NCI-H187 treated with DMSO at 0.1 percent for 48 hours (cell line): ENCODE data around the gene SYCE3.

Source experiments
- DNase-seq: peaks from one replicate; lab custom pipeline; 2025; lab: John Stamatoyannopoulos, UW

Gene SYCE3

DNA sequence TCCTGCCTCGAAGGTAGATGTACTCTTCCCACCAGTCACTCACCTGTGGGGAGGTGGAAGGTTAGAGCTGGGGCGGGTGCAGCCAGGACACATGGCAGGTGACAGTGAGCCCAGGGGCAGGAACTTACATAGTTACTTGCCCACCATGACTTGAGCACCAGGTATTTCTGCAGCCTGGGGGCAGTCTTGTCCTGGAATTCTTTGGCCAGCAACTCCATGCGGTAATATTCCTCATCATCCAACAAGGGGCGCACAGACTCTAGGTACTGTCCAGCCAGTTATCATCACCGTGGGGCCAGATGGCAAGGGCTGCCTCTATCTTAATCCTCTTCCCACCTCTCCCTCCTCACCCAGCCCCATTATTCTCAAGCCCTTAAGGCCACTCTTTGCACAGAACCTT is 13.4 kb upstream of the SYCE3 start:
- DNase-seq, result no peak

DNA sequence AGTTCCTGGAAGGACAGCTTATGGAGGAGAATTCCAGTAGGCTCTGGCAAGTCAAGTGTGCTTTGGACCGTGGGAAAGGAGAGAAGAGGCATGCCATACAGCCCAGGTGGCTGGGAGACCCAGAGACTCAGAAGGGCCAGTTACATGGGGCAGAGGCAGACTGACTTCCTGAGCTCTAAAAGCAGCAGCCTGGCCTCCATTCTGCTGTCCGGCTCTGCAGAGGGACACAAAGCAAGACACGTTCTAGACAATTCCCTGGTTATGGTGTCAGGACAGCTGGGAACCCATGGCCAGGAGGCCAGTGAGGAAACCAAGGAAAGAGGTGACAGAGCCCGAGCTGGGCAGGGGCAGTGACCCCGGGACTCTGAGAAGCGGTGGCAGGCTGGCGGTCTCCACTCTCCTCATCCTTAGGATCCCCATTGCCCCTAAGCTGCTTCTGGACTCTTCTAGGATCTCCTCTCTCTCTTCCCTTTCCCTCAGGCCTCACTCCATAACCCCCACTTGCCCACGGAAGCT is 12.8 kb upstream of the SYCE3 start:
- DNase-seq, result no peak

DNA sequence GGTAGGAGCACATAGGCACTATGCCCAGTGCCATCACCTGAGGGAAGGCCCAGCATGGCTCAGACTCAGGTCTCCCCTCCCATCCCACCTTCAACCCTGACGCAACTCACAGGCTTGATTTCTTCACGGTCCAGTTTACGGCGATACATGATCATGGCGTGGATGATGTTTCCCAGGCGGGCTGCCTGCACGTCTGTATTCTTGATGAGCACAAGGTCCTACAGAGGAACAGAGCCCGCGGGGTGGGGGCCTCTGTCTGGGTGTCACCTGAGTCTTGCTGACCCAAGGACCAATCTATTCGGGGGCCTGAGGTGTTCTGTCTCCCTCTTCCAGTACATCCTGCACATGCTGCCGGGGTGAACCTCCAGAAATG is 11.7 kb upstream of the SYCE3 start:
- no peak for DNase-seq

DNA sequence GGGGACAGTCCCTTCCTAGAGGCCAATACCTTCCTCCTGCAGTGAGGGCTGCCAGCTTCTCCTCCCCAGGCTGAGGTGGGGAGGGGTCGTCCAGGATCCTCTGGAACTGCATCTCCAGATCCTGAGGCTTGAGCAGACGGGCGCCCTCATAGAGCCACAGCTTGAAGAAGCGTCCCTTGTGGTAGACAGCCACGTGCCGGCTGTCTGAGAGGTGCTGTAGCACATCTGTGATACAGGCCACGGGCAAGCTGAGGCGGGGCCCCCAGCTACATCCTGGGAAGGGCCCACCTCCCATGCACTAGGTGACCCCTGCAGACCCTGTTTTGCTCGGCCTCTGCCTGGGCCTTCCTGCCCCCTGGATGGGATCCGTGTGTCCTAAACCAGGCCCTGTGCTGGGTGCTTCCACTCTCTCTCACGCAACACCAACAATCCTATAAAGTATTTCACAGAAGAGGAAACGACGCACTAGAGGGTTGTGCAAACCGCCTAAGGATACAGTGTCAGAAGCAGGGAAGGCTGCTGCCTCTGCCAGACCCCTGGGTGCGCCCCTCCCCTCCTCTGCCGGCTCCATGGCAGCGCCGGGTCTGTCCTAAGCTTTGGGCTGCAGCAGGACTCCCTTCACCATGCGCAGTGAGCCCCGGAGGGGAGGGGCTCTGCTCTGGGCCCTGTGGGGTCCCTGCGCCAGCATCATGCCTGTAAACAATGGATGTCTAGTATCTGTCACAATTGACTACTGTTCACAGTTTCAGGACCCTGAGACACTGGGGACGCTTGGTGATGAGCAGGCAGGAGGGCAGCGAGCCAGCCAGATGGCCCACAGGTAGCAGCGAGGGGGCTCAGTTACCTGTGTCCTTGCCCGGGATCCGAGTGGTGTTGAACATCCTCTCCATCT is 11.0 kb upstream of the SYCE3 start:
- no peak for DNase-seq

DNA sequence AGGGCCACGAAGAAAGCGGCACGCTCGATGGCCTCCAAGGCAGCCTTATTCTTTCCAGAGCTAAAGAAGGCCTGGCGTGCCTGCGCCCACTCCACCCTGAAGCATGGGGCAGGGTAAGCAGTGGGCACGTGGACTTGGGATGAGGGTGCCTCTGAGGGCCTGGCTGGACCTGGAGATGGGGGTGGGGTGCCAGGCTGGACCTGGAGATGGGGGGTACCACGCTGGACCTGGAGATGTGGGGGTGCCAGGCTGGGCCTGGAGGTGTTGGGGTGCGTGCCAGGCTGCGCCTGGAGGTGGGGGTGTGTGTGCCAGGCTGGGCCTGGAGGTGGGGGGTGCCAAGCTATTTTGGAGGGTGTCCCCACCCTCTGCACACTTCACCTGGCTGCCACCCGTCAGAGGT is 10.2 kb upstream of the SYCE3 start:
- DNase-seq, result no peak

DNA sequence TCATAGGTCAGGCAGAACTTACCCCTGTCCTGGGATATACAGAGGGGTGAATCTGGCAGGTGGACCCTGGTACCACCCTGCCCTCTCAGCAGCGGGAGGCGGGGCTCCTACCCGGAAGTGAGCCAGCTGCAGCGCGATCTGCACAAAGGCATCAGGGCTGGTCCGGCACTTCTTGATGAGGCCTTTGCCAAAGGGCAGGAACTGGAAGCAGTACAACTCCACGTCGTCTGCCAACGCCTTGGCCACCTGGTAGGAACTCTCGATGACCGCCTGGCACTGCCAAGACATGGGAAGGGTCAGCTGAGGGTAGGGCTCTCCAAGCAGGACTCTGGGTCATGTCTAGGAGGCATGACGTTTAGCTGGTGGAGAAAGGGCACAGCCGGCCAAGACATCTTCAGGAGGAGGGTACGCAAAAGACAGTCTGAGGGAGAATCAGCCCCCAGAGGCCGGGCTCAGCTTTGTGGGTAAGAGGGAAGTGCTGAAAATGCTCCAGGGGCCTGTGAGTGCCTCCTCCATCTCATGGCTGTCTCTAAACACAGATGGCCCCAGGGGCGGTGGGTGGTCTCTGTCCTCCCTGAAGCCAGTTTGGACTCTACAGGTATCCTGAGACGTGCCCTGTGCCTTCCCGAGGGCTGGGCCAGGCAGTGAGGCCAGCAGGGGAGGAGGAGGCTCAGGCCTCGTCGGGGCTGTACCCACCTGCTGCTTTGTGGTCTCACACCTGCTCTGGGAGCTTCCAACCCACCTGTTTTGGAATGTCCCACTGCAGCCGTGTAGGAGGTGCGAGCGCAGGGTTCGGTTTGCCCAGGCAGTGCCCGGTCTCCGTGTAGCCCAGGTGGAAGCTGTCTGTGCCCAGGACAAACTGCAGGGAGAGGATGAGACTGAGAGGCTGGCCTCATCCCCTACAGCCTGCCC is 8.8 kb upstream of the SYCE3 start:
- no peak for DNase-seq

DNA sequence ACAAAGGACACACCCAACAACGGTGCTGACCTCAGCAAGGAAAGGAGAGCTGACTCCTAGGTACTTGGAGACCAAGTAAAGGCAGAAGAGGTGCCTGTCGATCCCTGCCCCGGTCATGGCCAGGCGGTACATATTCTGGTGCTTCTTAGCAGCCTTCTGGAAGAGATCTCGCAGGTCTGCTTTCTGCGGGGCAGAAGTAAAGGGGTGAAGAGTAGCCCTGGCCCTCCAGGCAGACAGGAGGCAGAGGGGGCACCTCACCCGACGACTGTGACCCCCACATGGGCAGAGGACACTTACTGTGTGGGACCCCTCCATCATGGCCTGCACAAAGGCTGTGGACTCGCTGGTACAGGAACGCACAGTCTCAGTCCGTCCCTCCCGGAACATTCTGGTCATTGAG is 8.1 kb upstream of the SYCE3 start:
- no peak for DNase-seq

DNA sequence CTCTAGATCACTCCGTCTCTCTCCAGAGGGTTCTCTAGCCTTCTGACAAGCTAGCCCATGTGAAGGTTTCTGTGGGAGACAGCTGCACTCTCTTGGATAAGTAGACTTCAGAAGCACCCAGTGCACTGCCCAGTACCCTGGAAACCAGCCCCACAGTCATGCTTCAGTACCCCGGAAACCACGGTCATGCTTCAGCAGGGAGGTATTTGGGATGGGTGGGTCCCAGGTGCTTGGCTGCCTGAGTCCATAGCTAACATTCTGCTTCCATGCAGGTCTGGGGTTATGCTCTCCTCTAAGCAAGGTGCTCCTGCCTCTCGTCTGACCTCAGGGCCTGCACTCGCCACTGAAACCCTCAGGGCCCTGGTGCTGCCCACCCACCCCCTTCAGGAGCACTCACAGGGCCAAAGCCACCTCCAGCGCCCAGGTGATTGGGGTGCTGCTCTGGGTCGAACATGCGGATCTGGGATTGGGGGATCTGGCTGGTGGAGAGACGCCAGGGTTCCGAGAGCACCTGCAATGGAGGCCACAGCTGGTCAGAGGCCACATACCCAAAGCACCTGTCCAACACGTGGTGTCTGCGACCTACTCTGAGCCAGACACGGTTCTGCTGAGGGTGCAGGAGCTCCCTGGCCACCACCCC is 7.3 kb upstream of the SYCE3 start:
- no peak for DNase-seq

DNA sequence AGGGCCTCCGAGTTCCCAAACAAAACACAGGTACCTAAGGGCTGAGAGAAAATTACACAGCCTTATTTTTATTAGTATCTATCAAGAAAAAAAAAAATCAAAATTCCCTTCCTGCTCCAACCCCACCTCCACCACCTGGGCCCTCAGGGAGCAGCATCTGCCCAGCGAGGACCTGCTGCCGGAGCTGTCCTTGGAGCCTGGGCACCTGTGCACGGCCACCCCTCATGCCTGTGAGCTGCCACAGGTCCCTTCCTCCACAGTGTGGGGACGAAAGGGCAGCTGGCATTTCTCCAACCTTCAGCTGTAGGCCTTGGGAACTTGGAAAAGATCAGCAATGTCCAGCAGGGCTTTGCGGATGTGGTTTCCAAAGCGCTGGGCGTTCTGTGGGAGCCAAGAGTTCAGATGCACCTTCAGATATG is 6.3 kb upstream of the SYCE3 start:
- no peak for DNase-seq

DNA sequence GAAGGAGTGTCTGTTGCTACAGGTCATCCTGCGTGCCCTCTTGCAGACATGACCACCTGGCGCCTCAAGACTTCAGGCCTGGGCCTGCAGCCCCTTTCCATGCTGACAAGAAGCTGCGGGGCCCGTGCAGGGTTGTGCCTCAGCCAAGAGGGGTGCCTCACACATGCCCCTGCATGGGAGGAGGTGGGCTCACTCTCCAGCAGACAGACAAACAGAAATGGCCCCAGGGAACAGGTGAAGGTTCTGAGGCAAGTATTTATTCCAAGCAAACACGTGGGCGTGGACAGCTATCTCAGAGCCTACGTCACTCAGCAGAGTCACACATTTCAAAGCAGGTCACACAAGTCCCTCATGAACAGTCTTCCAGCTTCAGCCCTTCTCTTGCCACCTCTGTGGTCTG is 5.9 kb upstream of the SYCE3 start:
- no peak for DNase-seq

DNA sequence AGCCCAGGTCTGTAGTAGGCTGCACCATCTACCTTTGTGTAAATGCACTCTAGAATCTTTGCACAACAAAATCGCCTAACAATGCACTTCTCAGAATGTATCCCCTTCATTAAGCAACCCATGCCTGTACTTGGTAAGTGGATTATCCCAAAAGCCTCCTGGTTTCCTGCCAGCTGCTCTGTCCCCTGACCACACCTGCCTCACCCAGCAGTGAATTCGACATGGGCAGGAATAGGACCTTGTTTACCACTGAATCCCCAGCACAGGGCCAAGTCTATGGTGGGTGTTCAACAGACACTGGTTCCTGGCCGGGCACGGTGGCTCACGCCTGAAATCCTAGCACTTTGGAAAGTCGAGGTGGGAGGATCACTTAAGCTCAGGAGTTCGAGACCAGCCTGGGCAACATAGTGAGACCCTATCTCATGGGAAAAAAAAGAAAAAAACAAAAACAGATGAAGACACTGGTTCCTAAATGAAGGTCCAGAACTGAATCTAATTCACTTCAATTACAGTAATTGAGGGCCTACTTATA is 5.1 kb upstream of the SYCE3 start:
- no peak for DNase-seq

DNA sequence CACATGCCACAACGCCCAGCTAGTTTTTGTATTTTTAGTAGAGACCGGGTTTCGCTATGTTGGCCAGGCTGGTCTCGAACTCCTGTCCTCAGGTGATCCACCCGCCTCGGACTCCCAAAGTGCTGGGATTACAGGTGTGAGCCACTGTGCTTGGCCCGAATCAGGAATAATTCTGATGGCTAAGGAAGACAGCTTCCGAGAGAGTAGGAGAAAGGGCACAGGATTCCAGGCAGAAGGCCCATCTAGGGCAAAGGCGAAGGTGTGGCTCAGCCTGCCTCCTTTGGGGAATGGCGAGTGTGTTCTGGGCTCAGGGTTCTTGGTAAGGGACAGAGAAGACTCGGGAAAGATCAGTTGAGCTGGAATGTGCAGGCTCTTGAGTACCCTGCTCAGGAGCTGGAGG is 1.6 kb upstream of the SYCE3 start:
- no peak for DNase-seq

DNA sequence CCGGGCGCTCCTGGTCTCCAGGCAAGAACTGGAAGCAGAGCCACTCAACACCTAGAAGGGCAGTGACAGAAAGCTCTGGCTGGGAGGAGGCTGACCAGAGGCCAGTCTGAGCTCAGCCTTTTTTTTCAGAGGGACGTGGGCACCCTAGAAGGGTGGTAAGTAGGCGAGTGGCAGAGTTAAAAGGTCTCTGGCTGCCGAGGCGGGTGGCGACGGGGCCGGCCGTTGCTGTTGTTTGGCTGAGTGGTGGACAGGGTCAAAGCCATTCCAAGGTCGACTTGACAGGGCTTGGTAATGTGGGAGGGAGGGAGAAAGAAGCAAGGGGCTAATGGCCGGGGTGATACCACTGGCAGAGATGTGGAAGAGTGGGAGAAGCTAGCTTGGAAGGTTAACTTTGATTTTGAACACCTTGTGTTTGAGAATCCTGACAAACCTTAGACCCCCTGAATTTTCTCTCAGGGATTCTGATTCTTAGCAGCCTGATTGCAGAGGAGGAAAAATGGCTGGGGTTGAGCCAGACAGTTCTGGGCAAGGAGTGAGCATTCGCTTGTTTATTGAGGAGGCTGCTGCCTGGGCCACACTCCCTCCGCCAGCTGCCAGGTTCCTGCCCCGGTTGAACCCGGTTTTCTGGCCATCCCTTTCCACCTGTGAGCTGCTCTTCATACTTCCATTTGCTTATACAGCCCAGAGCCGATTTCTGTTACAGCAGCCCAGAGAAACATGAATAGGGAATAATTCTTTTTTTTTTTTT is 868 bp upstream of the SYCE3 start:
- no peak for DNase-seq

DNA sequence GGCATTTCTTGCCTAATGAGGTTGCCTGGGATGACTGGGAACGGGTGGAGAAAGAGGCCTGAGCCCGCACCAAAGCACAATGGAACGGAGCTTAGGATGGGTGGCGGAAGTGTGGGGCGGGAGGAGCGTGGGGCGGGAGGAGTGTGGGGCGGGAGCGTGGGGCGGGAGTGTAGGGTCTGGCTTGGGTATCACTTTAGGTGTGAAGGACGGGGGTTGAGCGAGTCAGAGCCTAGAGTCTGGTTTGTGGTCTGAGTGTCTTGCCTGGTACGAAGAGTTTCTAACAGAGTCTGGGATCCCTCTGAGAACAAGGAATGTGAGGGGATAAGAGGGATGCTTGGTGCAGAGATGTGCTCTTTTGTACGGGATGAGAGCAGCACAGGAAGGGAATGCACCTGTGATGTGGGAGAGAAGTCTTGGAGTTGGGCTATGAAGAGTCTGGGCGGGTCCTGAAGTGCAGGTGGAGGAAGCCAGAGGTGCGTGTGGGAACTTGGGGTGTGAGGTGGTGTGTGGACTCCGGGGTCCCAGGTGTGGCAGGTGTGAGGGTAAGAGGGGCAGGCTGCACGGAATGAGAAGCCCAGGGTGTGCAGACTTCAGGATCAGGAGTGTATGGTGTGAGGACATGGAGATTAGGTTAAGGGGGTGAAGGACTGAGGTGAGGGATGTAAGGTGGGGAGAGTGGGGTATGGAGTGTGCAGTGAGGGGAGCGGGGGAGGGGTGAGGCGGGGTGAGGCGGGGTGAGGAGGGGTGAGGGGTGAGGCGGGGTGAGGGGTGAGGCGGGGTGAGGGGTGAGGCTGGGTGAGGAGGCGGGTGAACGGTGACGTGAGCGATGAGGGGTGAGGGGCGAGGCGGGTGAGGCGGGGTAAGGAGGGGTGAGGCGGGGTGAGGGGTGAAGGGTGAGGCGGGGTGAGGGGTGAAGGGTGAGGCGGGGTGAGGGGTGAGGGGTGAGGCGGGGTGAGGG is 1.0 kb downstream of the SYCE3 start:
- DNase-seq, result no peak

DNA sequence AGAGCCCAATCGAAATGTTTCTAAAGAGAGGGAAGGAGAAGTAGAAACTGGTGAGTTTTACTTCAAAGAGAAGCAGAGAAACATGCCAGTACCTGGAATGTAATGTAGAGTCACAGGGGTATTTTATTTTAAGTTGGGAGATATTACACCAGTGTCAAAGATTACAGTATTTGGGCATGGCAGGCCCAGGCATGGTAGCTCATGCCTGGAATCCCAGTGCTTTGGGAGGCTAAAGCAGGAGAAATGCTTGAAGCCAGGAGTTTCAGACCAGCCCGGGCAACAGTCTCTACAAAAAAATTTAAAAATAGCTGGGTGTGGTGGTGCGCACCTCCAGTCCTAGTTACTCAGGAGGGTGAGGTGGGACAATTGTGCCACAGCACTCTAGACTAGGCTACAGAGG is 2.7 kb downstream of the SYCE3 start:
- DNase-seq, result no peak

DNA sequence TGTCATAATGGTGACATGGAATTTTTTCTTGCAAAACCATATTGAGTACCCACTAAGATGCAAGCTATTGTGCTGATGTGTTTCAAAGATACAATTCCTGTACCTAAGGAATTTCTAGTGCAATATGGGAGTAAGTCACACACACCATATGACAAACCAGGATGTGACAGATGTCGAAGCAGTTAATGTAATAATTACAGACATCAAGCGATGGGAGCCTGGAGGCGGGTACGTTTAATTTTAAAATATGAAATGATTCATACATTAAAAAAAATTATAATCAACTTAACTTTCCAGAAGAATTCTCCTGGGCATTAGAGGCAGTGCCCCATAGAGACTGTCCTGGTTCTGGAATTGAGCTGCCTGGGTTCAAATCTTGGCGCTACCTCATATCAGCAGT is 6.0 kb downstream of the SYCE3 start:
- no peak for DNase-seq

DNA sequence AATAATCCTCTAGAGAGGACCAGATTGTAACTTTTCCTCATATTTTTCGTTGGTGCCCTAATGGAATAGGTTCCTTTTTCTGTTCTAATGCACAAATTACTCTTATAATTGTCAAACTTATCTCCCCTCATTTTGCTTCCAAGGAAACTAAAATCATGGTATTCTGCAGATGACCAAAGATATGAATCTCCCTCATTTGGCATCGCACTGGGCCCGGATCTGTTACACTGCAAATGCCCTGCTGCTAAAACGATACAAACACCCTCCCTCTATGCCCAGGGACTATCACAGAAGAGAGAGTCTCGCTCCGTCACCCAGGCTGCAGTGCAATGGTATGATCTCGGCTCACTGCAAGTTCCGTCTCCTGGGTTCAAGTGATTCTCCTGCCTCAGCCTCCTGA is 9.4 kb downstream of the SYCE3 start:
- DNase-seq, result no peak

DNA sequence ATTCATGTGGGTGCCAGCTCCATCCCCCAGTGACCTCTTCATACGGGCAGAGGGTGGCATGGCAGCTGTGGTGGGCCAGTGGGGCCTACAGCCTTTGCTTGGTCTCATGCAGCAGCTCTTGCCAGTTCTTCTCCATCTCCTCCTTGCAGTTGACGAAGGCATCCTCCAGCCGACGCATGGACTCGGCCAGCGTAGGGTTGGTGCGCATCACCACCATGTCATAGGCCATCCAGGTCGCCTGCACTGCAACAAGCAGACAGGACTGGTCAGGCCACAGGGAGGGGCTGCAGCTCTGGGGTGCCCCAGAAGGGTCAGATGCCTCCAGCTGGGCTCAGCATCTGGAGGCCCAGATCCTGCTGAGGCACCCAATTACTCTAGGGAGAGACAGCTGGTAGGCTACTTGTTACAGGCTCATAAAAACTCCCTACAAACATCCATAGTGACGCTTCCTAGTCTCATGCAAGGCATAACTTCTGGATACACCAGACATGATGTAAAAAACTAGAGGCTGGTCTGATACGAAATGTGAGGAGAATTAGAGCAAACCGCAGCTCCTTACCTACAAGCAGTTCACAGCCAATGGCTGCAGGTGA is 11.5 kb downstream of the SYCE3 start:
- DNase-seq, result no peak

DNA sequence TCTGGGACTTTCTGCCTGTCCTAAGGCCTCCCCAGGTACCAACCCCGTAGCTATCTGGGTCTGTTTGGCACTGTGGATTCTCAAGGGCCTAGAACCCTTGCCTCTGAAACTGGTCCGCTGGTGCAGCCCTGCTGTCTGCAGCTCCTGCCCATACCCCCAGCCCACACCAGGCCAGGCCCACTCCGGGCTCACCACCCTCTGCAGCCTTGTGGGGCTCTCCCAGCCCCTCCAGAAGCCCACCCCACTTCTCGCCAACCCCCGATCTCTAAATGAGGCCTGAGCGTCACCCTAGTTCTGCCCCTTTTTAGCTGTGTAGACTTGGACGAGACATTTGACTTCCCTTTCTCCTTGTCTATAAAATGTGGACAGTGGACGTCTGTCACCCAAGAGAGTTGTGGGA is 12.3 kb downstream of the SYCE3 start:
- no peak for DNase-seq
